DOHH2 (cell line): ENCODE data around the gene ADTRP.

Experiments used
- EZH2phosphoT487 ChIP-seq: fragments of 200-600 bp; sonication (generic); IDR thresholded peaks from 2 replicates; pipeline ENCODE4 v1.6.1; 2017; ENCODE audit warnings: borderline replicate concordance, mild to moderate bottlenecking, antibody characterized with exemption, low read length, moderate library complexity, mixed read lengths
- TF ChIP-seq, protein P1 (sequence below): fragments of 200-600 bp; sonication (generic); IDR thresholded peaks from one replicate; pipeline ENCODE4 v1.5.1; 2014; ENCODE audit warnings: antibody characterized with exemption, mild to moderate bottlenecking, low read depth, low read length; ENCODE audit not compliant: poor library complexity, severe bottlenecking

DNA sequence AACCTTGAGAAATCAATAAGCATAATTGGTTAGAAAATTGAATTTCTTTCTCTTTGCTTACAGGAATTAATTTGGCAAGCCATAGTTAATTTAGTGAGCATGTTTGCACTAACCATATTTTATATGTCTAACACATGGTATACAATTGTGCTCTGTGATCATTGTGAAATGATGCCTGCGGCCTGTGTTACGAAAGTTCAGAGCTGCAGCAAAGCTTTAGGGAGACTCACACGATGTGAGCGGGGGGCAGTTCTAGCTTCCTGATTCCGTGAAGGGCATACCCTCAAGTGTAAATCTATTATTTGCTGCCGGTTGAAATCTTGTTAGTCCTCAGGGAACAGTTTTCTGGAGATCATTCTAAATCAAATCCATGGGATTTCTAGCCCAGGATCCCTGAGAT is 25.5 kb upstream of the ADTRP start:
- TF ChIP-seq, protein P1, sequence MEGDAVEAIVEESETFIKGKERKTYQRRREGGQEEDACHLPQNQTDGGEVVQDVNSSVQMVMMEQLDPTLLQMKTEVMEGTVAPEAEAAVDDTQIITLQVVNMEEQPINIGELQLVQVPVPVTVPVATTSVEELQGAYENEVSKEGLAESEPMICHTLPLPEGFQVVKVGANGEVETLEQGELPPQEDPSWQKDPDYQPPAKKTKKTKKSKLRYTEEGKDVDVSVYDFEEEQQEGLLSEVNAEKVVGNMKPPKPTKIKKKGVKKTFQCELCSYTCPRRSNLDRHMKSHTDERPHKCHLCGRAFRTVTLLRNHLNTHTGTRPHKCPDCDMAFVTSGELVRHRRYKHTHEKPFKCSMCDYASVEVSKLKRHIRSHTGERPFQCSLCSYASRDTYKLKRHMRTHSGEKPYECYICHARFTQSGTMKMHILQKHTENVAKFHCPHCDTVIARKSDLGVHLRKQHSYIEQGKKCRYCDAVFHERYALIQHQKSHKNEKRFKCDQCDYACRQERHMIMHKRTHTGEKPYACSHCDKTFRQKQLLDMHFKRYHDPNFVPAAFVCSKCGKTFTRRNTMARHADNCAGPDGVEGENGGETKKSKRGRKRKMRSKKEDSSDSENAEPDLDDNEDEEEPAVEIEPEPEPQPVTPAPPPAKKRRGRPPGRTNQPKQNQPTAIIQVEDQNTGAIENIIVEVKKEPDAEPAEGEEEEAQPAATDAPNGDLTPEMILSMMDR, result no peak
- no peak for TF ChIP-seq EZH2phosphoT487
